H9 (cell line): ENCODE results near the gene ZNF813. TPM values are rescaled to one million over a fixed set of nuclear protein-coding genes. Genes with fewer than 3 reads are reported as not detected.
A peak's percentile ranks its signal among the peaks of the same experiment; 100 is the strongest.
"Not testable (repeated sequence)": the region's sequence is repeated elsewhere in the genome, so short reads cannot be mapped to it uniquely, and the experiment has no call there.

Source experiments
- DNase-seq: peaks from one replicate; pipeline ENCODE4 v3.0.0-alpha.2; 2017
- H2AFZ ChIP-seq: one replicate; pipeline ENCODE4 v1.6.1; 2013; ENCODE audit warnings: mild to moderate bottlenecking, low read length, control low read depth, moderate library complexity
- H2AK5ac ChIP-seq: 2 replicates; pipeline ENCODE4 v1.6.1; 2013; ENCODE audit warnings: low read length, control low read depth, mixed read lengths; ENCODE audit not compliant: insufficient read length
- H2BK120ac ChIP-seq: one replicate; pipeline ENCODE4 v1.6.1; 2013; ENCODE audit warnings: low read depth, mild to moderate bottlenecking, low read length, control low read depth, inconsistent platforms; ENCODE audit not compliant: poor library complexity, severe bottlenecking
- H2BK12ac ChIP-seq: 2 replicates; pipeline ENCODE4 v1.6.1; 2013; ENCODE audit warnings: low read length, control low read depth, mixed read lengths, low read depth; ENCODE audit not compliant: insufficient read length
- H2BK15ac ChIP-seq: 2 replicates; pipeline ENCODE4 v1.6.1; 2013; ENCODE audit warnings: low read depth, low read length, control low read depth
- H2BK20ac ChIP-seq: one replicate; pipeline ENCODE4 v1.6.1; 2013; ENCODE audit warnings: low read depth, mild to moderate bottlenecking, low read length, control low read depth, inconsistent platforms; ENCODE audit not compliant: poor library complexity, severe bottlenecking
- H2BK5ac ChIP-seq: 2 replicates; pipeline ENCODE4 v1.6.1; 2013; ENCODE audit warnings: low read length, control low read depth, mixed read lengths; ENCODE audit not compliant: insufficient read length
- H3K14ac ChIP-seq: 2 replicates; pipeline ENCODE4 v1.6.1; 2013; ENCODE audit warnings: low read length, control low read depth; ENCODE audit not compliant: insufficient read depth
- H3K18ac ChIP-seq: 2 replicates; pipeline ENCODE4 v1.6.1; 2013; ENCODE audit warnings: low read depth, mild to moderate bottlenecking, mixed read lengths, low read length, control low read depth; ENCODE audit not compliant: insufficient read length
- H3K23ac ChIP-seq: 2 replicates; pipeline ENCODE4 v1.6.1; 2013; ENCODE audit warnings: low read length, control low read depth, mixed read lengths, low read depth; ENCODE audit not compliant: insufficient read length
- H3K23me2 ChIP-seq: 2 replicates; pipeline ENCODE4 v1.6.1; 2013; ENCODE audit warnings: low read depth, mild to moderate bottlenecking, mixed read lengths, low read length, control low read depth; ENCODE audit not compliant: insufficient read length, poor library complexity, severe bottlenecking
- H3K27ac ChIP-seq: 2 replicates; pipeline ENCODE4 v1.5.1; 2013; ENCODE audit warnings: low read length, control low read depth, mixed read lengths, low read depth; ENCODE audit not compliant: insufficient read length
- H3K27me3 ChIP-seq: 2 replicates; pipeline ENCODE4 v1.6.1; 2013; ENCODE audit warnings: low read length, control low read depth, inconsistent platforms; ENCODE audit not compliant: insufficient read depth
- H3K4ac ChIP-seq: 2 replicates; pipeline ENCODE4 v1.6.1; 2013; ENCODE audit warnings: low read depth, mild to moderate bottlenecking, control low read depth, inconsistent platforms, low read length, moderate library complexity
- H3K4me1 ChIP-seq: 2 replicates; pipeline ENCODE4 v1.6.1; 2013; ENCODE audit warnings: low read length, control low read depth, inconsistent platforms; ENCODE audit not compliant: insufficient read depth
- H3K4me2 ChIP-seq: 2 replicates; pipeline ENCODE4 v1.6.1; 2013; ENCODE audit warnings: low read length, control low read depth, mixed read lengths; ENCODE audit not compliant: insufficient read length, insufficient read depth
- H3K56ac ChIP-seq: 2 replicates; pipeline ENCODE4 v1.6.1; 2013; ENCODE audit warnings: low read depth, mild to moderate bottlenecking, mixed read lengths, low read length, control low read depth; ENCODE audit not compliant: insufficient read length
- H3K79me1 ChIP-seq: 2 replicates; pipeline ENCODE4 v1.6.1; 2013; ENCODE audit warnings: low read depth, mild to moderate bottlenecking, moderate library complexity, low read length, control low read depth, inconsistent platforms; ENCODE audit not compliant: insufficient read depth, poor library complexity, severe bottlenecking
- H3K79me2 ChIP-seq: 2 replicates; pipeline ENCODE4 v1.6.1; 2013; ENCODE audit warnings: low read length, control low read depth, inconsistent platforms; ENCODE audit not compliant: insufficient read depth
- H3K9ac ChIP-seq: 2 replicates; pipeline ENCODE4 v1.6.1; 2013; ENCODE audit warnings: low read length, control low read depth, mixed read lengths; ENCODE audit not compliant: insufficient read length; ENCODE audit errors: extremely low read depth
- H3K9me3 ChIP-seq: one replicate; pipeline ENCODE4 v1.6.1; 2013; ENCODE audit warnings: low read depth, low read length, inconsistent platforms; ENCODE audit not compliant: control insufficient read depth
- H3T11ph ChIP-seq: one replicate; pipeline ENCODE4 v1.6.1; 2013; ENCODE audit warnings: mild to moderate bottlenecking, low read length, control low read depth, inconsistent platforms
- H4K20me1 ChIP-seq: one replicate; pipeline ENCODE4 v1.6.1; 2013; ENCODE audit not compliant: control insufficient read depth, insufficient read length, insufficient read depth
- H4K5ac ChIP-seq: 2 replicates; pipeline ENCODE4 v1.6.1; 2013; ENCODE audit warnings: low read depth, mild to moderate bottlenecking, mixed read lengths, low read length, control low read depth; ENCODE audit not compliant: insufficient read length
- H4K8ac ChIP-seq: replicated peaks from 2 replicates; pipeline ENCODE4 v1.6.1; 2013; ENCODE audit warnings: low read length, control low read depth, mixed read lengths, low read depth; ENCODE audit not compliant: insufficient read length
- H4K91ac ChIP-seq: 2 replicates; pipeline ENCODE4 v1.6.1; 2013; ENCODE audit warnings: low read depth, mild to moderate bottlenecking, moderate library complexity, mixed read lengths, low read length, control low read depth; ENCODE audit not compliant: insufficient read length
- H3K27ac Mint-ChIP-seq, 3 experiments: 2 replicates in 2 of 3; 3 replicates in 1 of 3; pipeline ENCODE4 v1.8.0; 2020 to 2021; ENCODE audit warnings: mixed read lengths in 3 of 3, mild to moderate bottlenecking in 1 of 3, moderate library complexity in 1 of 3
- H3K27me3 Mint-ChIP-seq: 2 replicates; pipeline ENCODE4 v1.8.0; 2021; ENCODE audit warnings: low read depth, mild to moderate bottlenecking, moderate library complexity, mixed read lengths
- H3K36me3 Mint-ChIP-seq, 3 experiments: 2 replicates in 2 of 3; 3 replicates in 1 of 3; pipeline ENCODE4 v1.8.0; 2020 to 2021; ENCODE audit warnings: low read depth in 3 of 3, mixed read lengths in 3 of 3; ENCODE audit not compliant: insufficient read depth in 1 of 3
- H3K4me1 Mint-ChIP-seq, 2 experiments: 2 replicates each; pipeline ENCODE4 v1.8.0; 2020; ENCODE audit warnings: mixed read lengths in 2 of 2
- H3K4me3 Mint-ChIP-seq, 2 experiments: 2 replicates in 1 of 2; 3 replicates in 1 of 2; pipeline ENCODE4 v1.8.0; 2020 to 2021; ENCODE audit warnings: mild to moderate bottlenecking in 2 of 2, mixed read lengths in 2 of 2, moderate library complexity in 1 of 2
- H3K9me3 Mint-ChIP-seq, 2 experiments: 2 replicates in 1 of 2; 3 replicates in 1 of 2; pipeline ENCODE4 v1.8.0; 2020; ENCODE audit warnings: mild to moderate bottlenecking in 2 of 2, mixed read lengths in 2 of 2, moderate library complexity in 1 of 2
- CTCF ChIP-seq: fragments of 200-600 bp; sonication (generic); conservative IDR thresholded peaks from 3 replicates; pipeline ENCODE4 v1.8.0; 2021; ENCODE audit warnings: antibody characterized with exemption, mild to moderate bottlenecking
- WGBS: extraction: QIAGEN DNeasy Blood & Tissue Kit; methylation state at CpG from one replicate; pipeline ENCODE4 v1.1.7; 2013; ENCODE audit warnings: missing lambda C conversion rate, low lambda C conversion rate, mixed read lengths; ENCODE audit not compliant: insufficient read length; ENCODE audit errors: extremely low coverage; 5-methylcytosine and 5-hydroxymethylcytosine counted together
- total RNA-seq: library from RNA; stranded (reverse); gene quantifications from 2 replicates; pipeline ENCODE4 v1.2.1, GENCODE V29; 2021

ZNF813 gene
- total RNA-seq, 1 experiment from 2014 or later, result 17.3 TPM

- no peak overlapping the region for H4K91ac ChIP-seq
- H2AK5ac ChIP-seq, result no peak overlapping the region
- H3K27me3 Mint-ChIP-seq, result no peaks in the 10 kb centered on the region
- H3K4me3 Mint-ChIP-seq, result no peak overlapping the region
- no peak overlapping the region for H3K56ac ChIP-seq
- H3K4ac ChIP-seq, result no peak overlapping the region
- no peak overlapping the region for H3K4me2 ChIP-seq
- H2BK5ac ChIP-seq, result no peak overlapping the region
- no peak overlapping the region for H3K23ac ChIP-seq
- H2BK12ac ChIP-seq, result no peak overlapping the region
- H4K5ac ChIP-seq, result no peak overlapping the region
- DNase-seq, result no peak
- no CpG with 5 or more reads among the region's 9 CpGs for WGBS
- no peaks in the 10 kb centered on the region for H3K23me2 ChIP-seq
- H3K14ac ChIP-seq, result no peak overlapping the region
- peaks cover 76 to 83% (median 78%) of the 10 kb centered on the region in 3 experiments for H3K36me3 Mint-ChIP-seq
- H3K18ac ChIP-seq, result no peak overlapping the region
- H3K27me3 ChIP-seq, result no peaks in the 10 kb centered on the region
- H3K9ac ChIP-seq, result no peak overlapping the region
- H3K79me1 ChIP-seq, result no peaks in the 10 kb centered on the region
- H3K79me2 ChIP-seq, result no peaks in the 10 kb centered on the region
- H3K27ac ChIP-seq, result no peak overlapping the region
- no peak for TF ChIP-seq CTCF
- peaks cover 11 to 15% of the 10 kb centered on the region in 2 experiments for H3K4me1 Mint-ChIP-seq
- H4K20me1 ChIP-seq, result no peaks in the 10 kb centered on the region
- H3T11ph ChIP-seq, result no peak overlapping the region
- H3K27ac Mint-ChIP-seq, result no peak overlapping the region
- no peak overlapping the region for H2BK20ac ChIP-seq
- H2BK120ac ChIP-seq, result no peak overlapping the region
- no peak overlapping the region for H2BK15ac ChIP-seq
- peaks cover 55 to 70% of the 10 kb centered on the region in 2 experiments for H3K9me3 Mint-ChIP-seq
- H3K4me1 ChIP-seq, result no peaks in the 10 kb centered on the region
- H3K9me3 ChIP-seq, result peaks cover 34% of the 10 kb centered on the region
- no peak overlapping the region for H4K8ac ChIP-seq
- H2AFZ ChIP-seq, result no peak overlapping the region
These were observed 11.7 kb upstream of the ZNF813 start for GRCh38 chr19:53455828-53456227.

- WGBS, result no CpG with 5 or more reads among the region's 11 CpGs
These were observed 7.3 kb upstream of the ZNF813 start for GRCh38 chr19:53460131-53460721.

More at GRCh38 chr19:53460131-53460721, 7.3 kb upstream of the ZNF813 start:
- H3K23ac ChIP-seq, H2BK12ac ChIP-seq, H4K91ac ChIP-seq, H3K4me3 Mint-ChIP-seq, H2AK5ac ChIP-seq, H3K27ac ChIP-seq, H3K4me1 ChIP-seq, H3K18ac ChIP-seq, H3K4me2 ChIP-seq, H3T11ph ChIP-seq, H3K56ac ChIP-seq, H3K23me2 ChIP-seq, H3K4ac ChIP-seq, H3K27me3 ChIP-seq, H3K9ac ChIP-seq, H4K8ac ChIP-seq, DNase-seq, H2BK15ac ChIP-seq, H2BK120ac ChIP-seq, H3K79me2 ChIP-seq, H2BK20ac ChIP-seq, H2BK5ac ChIP-seq, H3K27me3 Mint-ChIP-seq, H4K5ac ChIP-seq, H3K79me1 ChIP-seq, H2AFZ ChIP-seq, H3K14ac ChIP-seq, H4K20me1 ChIP-seq: not testable (repeated sequence)
- H3K9me3 ChIP-seq, result peaks cover 23% of the 10 kb centered on the region
- Mint-ChIP-seq H3K4me1 (peaks cover 31 to 32% of the 10 kb centered on the region in 2 experiments), H3K9me3 (peaks cover 41% of the 10 kb centered on the region in 2 experiments), H3K27ac (peak overlapping the region; percentile 19 to 71 (median 25); a peak in 4 of 7 replicates), H3K36me3 (peaks cover 37 to 40% (median 38%) of the 10 kb centered on the region in 3 experiments)
